ENCODE measurements around the gene LILRB5.

GRCh38 chr19:54201172-54201701 is 55.8 kb downstream of the LILRB5 start:
- TF ChIP-seq CTCF (IDR thresholded peaks at IDR 0.05 in 2 of 3, conservative IDR thresholded peaks at IDR 0.05 in 1 of 3; ENCODE audit: insufficient read depth in 2 of 3, low read depth in 1 of 3, low read length in 3 of 3): no peak
- no peak for TF ChIP-seq BRF1 (IDR thresholded peaks at IDR 0.05; ENCODE audit: borderline replicate concordance, extremely low read depth, insufficient read length)
- no peak for TF ChIP-seq TARDBP (IDR thresholded peaks at IDR 0.05)
- TF ChIP-seq GATA2 (CRISPR knock-in tag; IDR thresholded peaks at IDR 0.05): no peak
- no peak for TF ChIP-seq GATAD2A (IDR thresholded peaks at IDR 0.05)
- no peak; the same call in 1 of the 2 replicates for TF ChIP-seq RFX7 (CRISPR knock-in tag; IDR thresholded peaks at IDR 0.05)
- TF ChIP-seq HNRNPUL1 (IDR thresholded peaks at IDR 0.05; ENCODE audit: low read length): no peak
- no peak for TF ChIP-seq PHF21A (IDR thresholded peaks at IDR 0.05; ENCODE audit: borderline replicate concordance, low read depth)
- TF ChIP-seq POLR2A (conservative IDR thresholded peaks at IDR 0.05): no peak
- no peak for TF ChIP-seq SMAD1 (IDR thresholded peaks at IDR 0.05; ENCODE audit: low read depth, low read length, partially characterized antibody)
